ENCODE data around the gene NEK5.
A peak's percentile ranks its signal among the peaks of the same experiment; 100 is the strongest.
"Not testable (repeated sequence)": the region's sequence is repeated elsewhere in the genome, so short reads cannot be mapped to it uniquely, and the experiment has no call there.

NEK5 gene

GRCh38 chr13:52147225-52147624 is 18.4 kb upstream of the NEK5 start:
- no peak for DNase-seq

- DNase-seq = no peak
These were observed 12.4 kb upstream of the NEK5 start for GRCh38 chr13:52141299-52141698.

- DNase-seq = no peak
These were observed 8.6 kb upstream of the NEK5 start for GRCh38 chr13:52137489-52137888.

- DNase-seq = no peak
These were observed 7.9 kb upstream of the NEK5 start for GRCh38 chr13:52136763-52137162.

GRCh38 chr13:52130641-52131040 is 1.8 kb upstream of the NEK5 start:
- no peak for DNase-seq

- peak in 48 of 56 donors; percentile 1 to 75 (median 24) for DNase-seq
These were observed 830 bp downstream of the NEK5 start for GRCh38 chr13:52127783-52128702.

GRCh38 chr13:52127378-52127777 is 1.5 kb downstream of the NEK5 start:
- no peak for DNase-seq

GRCh38 chr13:52125547-52125946 is 3.3 kb downstream of the NEK5 start:
- DNase-seq = no peak

- DNase-seq = no peak
These were observed 10.3 kb downstream of the NEK5 start for GRCh38 chr13:52118595-52118994.

GRCh38 chr13:52118095-52118494 is 10.8 kb downstream of the NEK5 start:
- DNase-seq = no peak

- no peak for DNase-seq
These were observed 16.3 kb downstream of the NEK5 start for GRCh38 chr13:52112591-52112990.

GRCh38 chr13:52109116-52109670 is 19.7 kb downstream of the NEK5 start:
- DNase-seq = no peak

- DNase-seq = no peak
These were observed 23.0 kb downstream of the NEK5 start for GRCh38 chr13:52105841-52106240.

GRCh38 chr13:52104624-52105023 is 24.2 kb downstream of the NEK5 start:
- no peak for DNase-seq

GRCh38 chr13:52103386-52103785 is 25.5 kb downstream of the NEK5 start:
- no peak for DNase-seq

GRCh38 chr13:52102423-52102822 is 26.4 kb downstream of the NEK5 start:
- DNase-seq = not testable (repeated sequence)

GRCh38 chr13:52097197-52097596 is 31.7 kb downstream of the NEK5 start:
- DNase-seq = no peak

- DNase-seq = no peak
These were observed 32.1 kb downstream of the NEK5 start for GRCh38 chr13:52096748-52097147.

GRCh38 chr13:52096062-52096461 is 32.8 kb downstream of the NEK5 start:
- no peak for DNase-seq

GRCh38 chr13:52092087-52092486 is 36.8 kb downstream of the NEK5 start:
- DNase-seq = no peak

- no peak for DNase-seq
These were observed 37.4 kb downstream of the NEK5 start for GRCh38 chr13:52091473-52091872.

- DNase-seq = no peak
These were observed 43.5 kb downstream of the NEK5 start for GRCh38 chr13:52085421-52085820.

GRCh38 chr13:52084981-52085380 is 43.9 kb downstream of the NEK5 start:
- DNase-seq = not testable (repeated sequence)

Data from nucleus accumbens (tissue), 56 donors.